WTC11 (cell line): ENCODE measurements around the gene ADCY2. TPM values are rescaled to one million over a fixed set of nuclear protein-coding genes. Genes with fewer than 3 reads are reported as not detected.

Source experiments
- ATAC-seq: fragments of 200-7000 bp; cut with Tn5 transposase; 2 replicates; pipeline ENCODE4 v1.10.0; 2021; ENCODE audit warnings: mild to moderate bottlenecking, moderate library complexity
- CTCF ChIA-PET: fragments of 300-600 bp; sonication (Branson Sonifier 250); formaldehyde crosslinking; loops from one replicate; lab custom pipeline; 2021; ENCODE audit warnings: antibody characterized with exemption; lab: Charles Lee
- POLR2A ChIA-PET: fragments of 350-600 bp; sonication (Branson Sonifier 250); formaldehyde crosslinking; loops from one replicate; lab custom pipeline; 2021; ENCODE audit warnings: antibody characterized with exemption; lab: Charles Lee
- DNase-seq: peaks from one replicate; pipeline ENCODE4 v3.0.0; 2021; ENCODE audit warnings: low spot score
- H3K27ac Mint-ChIP-seq: 2 replicates; pipeline ENCODE4 v1.8.0; 2021; ENCODE audit warnings: mixed read lengths
- H3K27me3 Mint-ChIP-seq: 2 replicates; pipeline ENCODE4 v1.8.0; 2021; ENCODE audit warnings: low read depth, mild to moderate bottlenecking, moderate library complexity, mixed read lengths
- H3K36me3 Mint-ChIP-seq: 2 replicates; pipeline ENCODE4 v1.8.0; 2021; ENCODE audit warnings: mixed read lengths
- H3K4me1 Mint-ChIP-seq: 2 replicates; pipeline ENCODE4 v1.8.0; 2022; ENCODE audit warnings: mixed read lengths
- H3K4me3 Mint-ChIP-seq: 2 replicates; pipeline ENCODE4 v1.8.0; 2021; ENCODE audit warnings: mild to moderate bottlenecking, moderate library complexity, mixed read lengths
- H3K9me3 Mint-ChIP-seq: 2 replicates; pipeline ENCODE4 v1.8.0; 2021; ENCODE audit warnings: mixed read lengths
- AR ChIP-seq: fragments of 250-450 bp; sonication (Bioruptor Pico); IDR thresholded peaks from 2 replicates; pipeline ENCODE4 v1.9.0; 2021; ENCODE audit warnings: mild to moderate bottlenecking
- ATF1 ChIP-seq: sonication (generic); formaldehyde crosslinking; IDR thresholded peaks from 2 replicates; pipeline ENCODE4 v1.8.1; 2023; ENCODE audit warnings: mild to moderate bottlenecking, moderate library complexity, missing genetic modification reagents
- CREM ChIP-seq: sonication (generic); formaldehyde crosslinking; IDR thresholded peaks from 2 replicates; pipeline ENCODE4 v1.8.1; 2022; ENCODE audit warnings: mild to moderate bottlenecking, missing genetic modification reagents, moderate library complexity
- CTCF ChIP-seq: fragments of 200-600 bp; IDR thresholded peaks from 2 replicates; pipeline ENCODE4 v1.8.0; 2022; ENCODE audit warnings: antibody characterized with exemption
- FOXP1 ChIP-seq: sonication (generic); formaldehyde crosslinking; IDR thresholded peaks from 2 replicates; pipeline ENCODE4 v1.8.0; 2022; ENCODE audit warnings: missing genetic modification reagents, mild to moderate bottlenecking, moderate library complexity, borderline replicate concordance
- GTF2I ChIP-seq: fragments of 250-450 bp; sonication (Bioruptor Pico); conservative IDR thresholded peaks from 2 replicates; pipeline ENCODE4 v1.4.0; 2021; ENCODE audit warnings: mild to moderate bottlenecking
- JUN ChIP-seq: sonication (generic); formaldehyde crosslinking; IDR thresholded peaks from 2 replicates; pipeline ENCODE4 v1.8.0; 2023; ENCODE audit warnings: mild to moderate bottlenecking, missing genetic modification reagents
- MLX ChIP-seq: sonication (generic); formaldehyde crosslinking; IDR thresholded peaks from 2 replicates; pipeline ENCODE4 v1.8.1; 2023; ENCODE audit warnings: mild to moderate bottlenecking, missing genetic modification reagents, moderate library complexity
- NR2C2 ChIP-seq: sonication (generic); formaldehyde crosslinking; IDR thresholded peaks from 2 replicates; pipeline ENCODE4 v1.8.0; 2022; ENCODE audit warnings: mild to moderate bottlenecking, missing genetic modification reagents
- TCF7 ChIP-seq: sonication (generic); formaldehyde crosslinking; IDR thresholded peaks from 2 replicates; pipeline ENCODE4 v1.8.0; 2022; ENCODE audit warnings: mild to moderate bottlenecking, low read depth, missing genetic modification reagents, moderate library complexity
- ZNF396 ChIP-seq: fragments of 250-450 bp; sonication (Bioruptor Pico); IDR thresholded peaks from 2 replicates; pipeline ENCODE4 v1.8.0; 2021; ENCODE audit warnings: mild to moderate bottlenecking, moderate library complexity, borderline replicate concordance
- total RNA-seq: library from RNA; stranded (reverse); gene quantifications from 3 replicates; pipeline ENCODE4 v1.2.3, GENCODE V29; 2021

Gene ADCY2
- total RNA-seq, 1 experiment from 2014 or later: 142 TPM

- TF ChIP-seq AR (CRISPR knock-in tag) (no peak), ZNF396 (CRISPR knock-in tag) (no peak), JUN (CRISPR knock-in tag) (no peak)
Observed at GRCh38 chr5:7517006-7517405, 121.1 kb downstream of the ADCY2 start (continued).

GRCh38 chr5:7518947-7519560 lies 123.1 kb downstream of the ADCY2 start:
- H3K27me3 Mint-ChIP-seq: no peaks in the 10 kb centered on the region
- no peak overlapping the region for H3K4me3 Mint-ChIP-seq
- POLR2A ChIA-PET: interaction anchor here (0.7 to 1.1 kb wide), 3 partner anchors 91 to 124 kb away, joined by 3 read pairs; partner anchors contain the start of gene ADCY2
- peak overlapping the region; percentile 67 for H3K27ac Mint-ChIP-seq
- CTCF ChIA-PET: interaction anchor here (0.6 to 3.1 kb wide), 53 partner anchors 9 to 753 kb away, joined by 3 to 40 read pairs (median 4); partner anchors contain the start of gene ADCY2
- ATAC-seq (peak; percentile 77), DNase-seq (peak; percentile 79)
- TF ChIP-seq ATF1 (CRISPR knock-in tag) (no peak), CTCF (peak; percentile 59)
- no peaks in the 10 kb centered on the region for H3K9me3 Mint-ChIP-seq
- peaks cover 59% of the 10 kb centered on the region for H3K4me1 Mint-ChIP-seq
- peaks cover 39% of the 10 kb centered on the region for H3K36me3 Mint-ChIP-seq

GRCh38 chr5:7519564-7519963 lies 123.6 kb downstream of the ADCY2 start:
- H3K36me3 Mint-ChIP-seq: peaks cover 40% of the 10 kb centered on the region
- no peaks in the 10 kb centered on the region for H3K9me3 Mint-ChIP-seq
- CTCF ChIA-PET: interaction anchor here (0.6 to 3.1 kb wide), 46 partner anchors 10 to 754 kb away, joined by 3 to 40 read pairs (median 4); partner anchors contain the start of gene ADCY2
- no peak for ATAC-seq
- H3K4me1 Mint-ChIP-seq: peaks cover 55% of the 10 kb centered on the region
- H3K27me3 Mint-ChIP-seq: no peaks in the 10 kb centered on the region
- H3K4me3 Mint-ChIP-seq: no peak overlapping the region
- POLR2A ChIA-PET: interaction anchor here (0.7 to 1.1 kb wide), 3 partner anchors 91 to 125 kb away, joined by 3 read pairs; partner anchors contain the start of gene ADCY2
- TF ChIP-seq TCF7 (CRISPR knock-in tag) (no peak), FOXP1 (CRISPR knock-in tag) (no peak), MLX (CRISPR knock-in tag) (no peak), CREM (CRISPR knock-in tag) (no peak)
- peak overlapping the region; percentile 67 for H3K27ac Mint-ChIP-seq
- DNase-seq: no peak

- peaks cover 26% of the 10 kb centered on the region for H3K4me1 Mint-ChIP-seq
- POLR2A ChIA-PET: no interaction called here
- CTCF ChIA-PET: interaction anchor here (1.2 to 2.8 kb wide), 2 partner anchors 11 to 225 kb away, joined by 4 to 11 read pairs; no protein-coding TSS in a partner anchor
- H3K27me3 Mint-ChIP-seq: no peaks in the 10 kb centered on the region
- H3K36me3 Mint-ChIP-seq: peaks cover 68% of the 10 kb centered on the region
- TF ChIP-seq NR2C2 (CRISPR knock-in tag) (no peak), GTF2I (CRISPR knock-in tag) (peak; percentile 75; the same call in 1 of the 2 replicates)
- TF ChIP-seq, all 79 proteins: peak for 1
- Mint-ChIP-seq H3K9me3 (peaks cover 27% of the 10 kb centered on the region), H3K4me3 (no peak overlapping the region), H3K27ac (no peak overlapping the region)
- no peak for ATAC-seq
- DNase-seq: no peak
Observed at GRCh38 chr5:7529880-7530279, 133.9 kb downstream of the ADCY2 start.
